NCI-H2227 treated with DMSO at 0.1 percent for 48 hours (cell line): Measurements from ENCODE around the gene SHISA7.

Experiments used
- DNase-seq: peaks from one replicate; lab custom pipeline; 2025; lab: John Stamatoyannopoulos, UW

Gene SHISA7

GRCh38 chr19:55443045-55443823, at the start of gene SHISA7:
Gene SHISA7 (minus strand): TSS chr19:55443300. CDS start chr19:55442863, 437 bp downstream.
- DNase-seq: peak; percentile 76

GRCh38 chr19:55492362-55492944, 49.4 kb upstream of the SHISA7 start:
- DNase-seq: no peak

GRCh38 chr19:55491546-55492360, 48.7 kb upstream of the SHISA7 start:
- no peak for DNase-seq

- no peak for DNase-seq
These were observed 47.7 kb upstream of the SHISA7 start for GRCh38 chr19:55490478-55491432.

GRCh38 chr19:55489711-55490477, 46.8 kb upstream of the SHISA7 start:
- no peak for DNase-seq

- no peak for DNase-seq
These were observed 46.0 kb upstream of the SHISA7 start for GRCh38 chr19:55488986-55489710.

- DNase-seq: peak; percentile 72
These were observed 45.0 kb upstream of the SHISA7 start, which contains the start of gene SSC5D for GRCh38 chr19:55487924-55488687. Gene SSC5D (plus strand): TSS chr19:55488436. CDS start chr19:55488590, 154 bp downstream.

GRCh38 chr19:55486971-55487923, 44.1 kb upstream of the SHISA7 start:
- DNase-seq: peak; percentile 94

- no peak for DNase-seq
These were observed 43.2 kb upstream of the SHISA7 start for GRCh38 chr19:55486043-55486970.

- peak; percentile 57 for DNase-seq
These were observed 42.4 kb upstream of the SHISA7 start for GRCh38 chr19:55485439-55486011.

- peak; percentile 95 for DNase-seq
These were observed 41.7 kb upstream of the SHISA7 start, which contains the start of gene NAT14 for GRCh38 chr19:55484593-55485438. Gene NAT14 (plus strand): TSS chr19:55485188. CDS start chr19:55485709, 521 bp downstream.

- no peak for DNase-seq
These were observed 40.8 kb upstream of the SHISA7 start for GRCh38 chr19:55483706-55484592.

GRCh38 chr19:55482967-55483705, 40.0 kb upstream of the SHISA7 start:
- DNase-seq: no peak
